HEK293 (cell line): ENCODE results near the gene NSUN3.
"Not testable (repeated sequence)": the region's sequence is repeated elsewhere in the genome, so short reads cannot be mapped to it uniquely, and the experiment has no call there.

Source experiments
- CTCF ChIA-PET: fragments of 350-600 bp; formaldehyde crosslinking; extraction: SDS; loops from one replicate; lab custom pipeline; 2021; ENCODE audit warnings: antibody characterized with exemption; lab: Yijun Ruan, JAX
- POLR2A ChIA-PET: fragments of 300-600 bp; formaldehyde crosslinking; extraction: SDS; loops from one replicate; lab custom pipeline; 2020; ENCODE audit warnings: antibody characterized with exemption, inconsistent platforms; lab: Yijun Ruan, JAX
- H3K27ac ChIP-seq: fragments of 200-500 bp; sonication (Bioruptor generic); 2 replicates; pipeline ENCODE4 v1.5.1; 2014; ENCODE audit warnings: low read depth, low read length, control low read depth, inconsistent platforms; ENCODE audit errors: extremely low read depth
- H3K36me3 ChIP-seq, 2 experiments: fragments of 200-500 bp in 1 of 2; sonication (Bioruptor generic) in 1 of 2; 1 replicate in 1 of 2; 2 replicates in 1 of 2; pipeline ENCODE4 v1.5.1; 2014 to 2017; ENCODE audit warnings: inconsistent platforms in 2 of 2, low read length in 2 of 2; ENCODE audit not compliant: control insufficient read depth in 2 of 2, insufficient read depth in 1 of 2
- H3K4me1 ChIP-seq: fragments of 200-500 bp; sonication (Bioruptor generic); 2 replicates; pipeline ENCODE4 v1.5.1; 2014; ENCODE audit warnings: mild to moderate bottlenecking, low read length, inconsistent platforms; ENCODE audit not compliant: control insufficient read depth, insufficient read depth
- H3K4me3 ChIP-seq: 2 replicates; pipeline ENCODE4 v1.5.1; 2011; ENCODE audit warnings: low read depth, mild to moderate bottlenecking, control low read depth, low read length, moderate library complexity
- H3K9me3 ChIP-seq: fragments of 200-500 bp; sonication (Bioruptor generic); 2 replicates; pipeline ENCODE4 v1.5.1; 2014; ENCODE audit warnings: low read depth, low read length, inconsistent platforms; ENCODE audit not compliant: control insufficient read depth, insufficient read depth
- KLF7 ChIP-seq: fragments of 450-650 bp; formaldehyde crosslinking; IDR thresholded peaks from 2 replicates; pipeline ENCODE4 v1.5.1; 2016; ENCODE audit warnings: missing biosample characterization, missing genetic modification characterization, borderline replicate concordance
- PRDM10 ChIP-seq: fragments of 450-650 bp; formaldehyde crosslinking; IDR thresholded peaks from 2 replicates; pipeline ENCODE4 v1.5.1; 2016; ENCODE audit warnings: missing biosample characterization, missing genetic modification characterization
- TCF7L2 ChIP-seq: IDR thresholded peaks from 2 replicates; pipeline ENCODE4 v1.6.1; 2011; ENCODE audit warnings: low read depth, mild to moderate bottlenecking, inconsistent platforms, low read length, moderate library complexity, borderline replicate concordance
- ZBTB17 ChIP-seq: fragments of 450-650 bp; formaldehyde crosslinking; IDR thresholded peaks from 2 replicates; pipeline ENCODE4 v1.5.1; 2016; ENCODE audit warnings: missing biosample characterization, missing genetic modification characterization
- ZBTB20 ChIP-seq: fragments of 450-650 bp; formaldehyde crosslinking; IDR thresholded peaks from 2 replicates; pipeline ENCODE4 v1.5.1; 2016; ENCODE audit warnings: missing biosample characterization, missing genetic modification characterization
- ZBTB21 ChIP-seq: fragments of 450-650 bp; formaldehyde crosslinking; IDR thresholded peaks from 2 replicates; pipeline ENCODE4 v1.5.1; 2017; ENCODE audit warnings: missing biosample characterization, missing genetic modification characterization
- ZBTB44 ChIP-seq: fragments of 450-650 bp; IDR thresholded peaks from 2 replicates; pipeline ENCODE4 v1.5.1; 2018; ENCODE audit warnings: missing biosample characterization, mild to moderate bottlenecking, missing genetic modification characterization
- ZNF133 ChIP-seq: fragments of 450-650 bp; formaldehyde crosslinking; IDR thresholded peaks from 2 replicates; pipeline ENCODE4 v1.5.1; 2016; ENCODE audit warnings: missing biosample characterization, missing genetic modification characterization
- ZNF175 ChIP-seq: fragments of 450-650 bp; formaldehyde crosslinking; IDR thresholded peaks from 2 replicates; pipeline ENCODE4 v1.5.1; 2016; ENCODE audit warnings: missing biosample characterization, missing genetic modification characterization
- ZNF335 ChIP-seq: fragments of 450-650 bp; formaldehyde crosslinking; conservative IDR thresholded peaks from 2 replicates; pipeline ENCODE4 v1.5.1; 2016; ENCODE audit warnings: missing biosample characterization, missing genetic modification characterization
- ZNF362 ChIP-seq: fragments of 450-650 bp; formaldehyde crosslinking; IDR thresholded peaks from 2 replicates; pipeline ENCODE4 v1.5.1; 2016; ENCODE audit warnings: missing biosample characterization, missing genetic modification characterization
- ZNF610 ChIP-seq: fragments of 450-650 bp; formaldehyde crosslinking; IDR thresholded peaks from 2 replicates; pipeline ENCODE4 v1.5.1; 2016; ENCODE audit warnings: missing biosample characterization, missing genetic modification characterization, borderline replicate concordance
- ZNF626 ChIP-seq: fragments of 450-650 bp; sonication (Bioruptor Pico); formaldehyde crosslinking; IDR thresholded peaks from 2 replicates; pipeline ENCODE4 v1.5.1; 2018; ENCODE audit warnings: missing biosample characterization, missing genetic modification characterization, inconsistent platforms
- ZNF776 ChIP-seq: fragments of 450-650 bp; formaldehyde crosslinking; IDR thresholded peaks from 2 replicates; pipeline ENCODE4 v1.5.0; 2017; ENCODE audit warnings: missing biosample characterization, missing genetic modification characterization, borderline replicate concordance

NSUN3 gene

GRCh38 chr3:94080552-94080951 is 17.7 kb downstream of the NSUN3 start:
- peaks cover 3 to 15% of the 10 kb centered on the region in 2 experiments; a peak in 2 of 3 replicates for H3K36me3 ChIP-seq
- CTCF ChIA-PET, H3K4me3 ChIP-seq, H3K27ac ChIP-seq, H3K9me3 ChIP-seq, H3K4me1 ChIP-seq: not testable (repeated sequence)
- POLR2A ChIA-PET: interaction anchor here (1.2 kb wide), 1 partner anchor 18 kb away, joined by 4 read pairs; the partner anchor contains the start of genes DHFR2 and NSUN3
- TF ChIP-seq PRDM10 (tag by site-specific recombination): peak; percentile 80

GRCh38 chr3:94081884-94082283 is 19.0 kb downstream of the NSUN3 start:
- no peaks in the 10 kb centered on the region for H3K9me3 ChIP-seq
- H3K36me3 ChIP-seq: peaks cover 4 to 16% of the 10 kb centered on the region in 2 experiments; a peak in 2 of 3 replicates
- CTCF ChIA-PET: interaction anchor here (0.6 to 1.6 kb wide), 4 partner anchors 13 to 254 kb away, joined by 3 read pairs; no protein-coding TSS in a partner anchor
- H3K27ac ChIP-seq: peak overlapping the region; percentile 46; the same call in 1 of the 2 replicates
- TF ChIP-seq ZBTB20 (tag by site-specific recombination) (0 out of 2 replicates have a peak, but pooled peaks have one; percentile 18), ZNF610 (tag by site-specific recombination) (peak; percentile 90; the same call in 1 of the 2 replicates), ZNF175 (tag by site-specific recombination) (no peak), ZNF626 (tag by site-specific recombination) (no peak), ZBTB17 (tag by site-specific recombination) (peak; percentile 46; the same call in 1 of the 2 replicates), ZNF133 (tag by site-specific recombination) (no peak), ZNF335 (tag by site-specific recombination) (0 out of 2 replicates have a peak, but pooled peaks have one; percentile 49), ZBTB21 (no peak), ZNF362 (tag by site-specific recombination) (peak; percentile 13; the same call in 1 of the 2 replicates), TCF7L2 (no peak), KLF7 (tag by site-specific recombination) (no peak), ZBTB44 (tag by site-specific recombination) (no peak), ZNF776 (tag by site-specific recombination) (no peak)
- no peaks in the 10 kb centered on the region; the same call in 1 of the 2 replicates for H3K4me1 ChIP-seq
- H3K4me3 ChIP-seq: peak overlapping the region; percentile 5
- POLR2A ChIA-PET: interaction anchor here (0.9 to 2.3 kb wide), 2 partner anchors 19 to 24 kb away, joined by 3 to 11 read pairs; partner anchors contain the start of genes DHFR2 and NSUN3
